ENCODE data around the gene ARID5B.
A peak's percentile ranks its signal among the peaks of the same experiment; 100 is the strongest.

Gene ARID5B

GRCh38 chr10:61900829-61901792, at the start of gene ARID5B:
ARID5B (plus strand) TSS chr10:61901699; CDS start chr10:61901710, 11 bp downstream.
- no peak for DNase-seq (ENCODE audit: low read depth)

- DNase-seq (ENCODE audit: low read depth), result no peak
Observed at GRCh38 chr10:61852261-61852660, 49.2 kb upstream of the ARID5B start.

GRCh38 chr10:61855771-61856170, 45.7 kb upstream of the ARID5B start:
- no peak for DNase-seq (ENCODE audit: low read depth)

- DNase-seq (ENCODE audit: low read depth), result no peak
Observed at GRCh38 chr10:61857746-61858145, 43.8 kb upstream of the ARID5B start.

GRCh38 chr10:61859786-61860185, 41.7 kb upstream of the ARID5B start:
- DNase-seq (ENCODE audit: low read depth), result no peak

- DNase-seq (ENCODE audit: low read depth), result no peak
Observed at GRCh38 chr10:61860964-61861758, 40.3 kb upstream of the ARID5B start.

- no peak for DNase-seq (ENCODE audit: low read depth)
Observed at GRCh38 chr10:61863981-61864380, 37.5 kb upstream of the ARID5B start.

- no peak for DNase-seq (ENCODE audit: low read depth)
Observed at GRCh38 chr10:61866700-61867368, 34.7 kb upstream of the ARID5B start.

GRCh38 chr10:61867374-61867773, 34.1 kb upstream of the ARID5B start:
- peak; percentile 9 for DNase-seq (ENCODE audit: low read depth)

GRCh38 chr10:61867817-61868216, 33.7 kb upstream of the ARID5B start:
- peak; percentile 40 for DNase-seq (ENCODE audit: low read depth)

GRCh38 chr10:61869041-61869675, 32.3 kb upstream of the ARID5B start:
- DNase-seq (ENCODE audit: low read depth), result no peak

GRCh38 chr10:61869774-61870525, 31.5 kb upstream of the ARID5B start:
- no peak for DNase-seq (ENCODE audit: low read depth)

GRCh38 chr10:61870526-61870895, 31.0 kb upstream of the ARID5B start:
- no peak for DNase-seq (ENCODE audit: low read depth)

GRCh38 chr10:61871487-61871886, 30.0 kb upstream of the ARID5B start:
- DNase-seq (ENCODE audit: low read depth), result no peak

GRCh38 chr10:61877887-61878739, 23.4 kb upstream of the ARID5B start:
- DNase-seq (ENCODE audit: low read depth), result no peak

GRCh38 chr10:61878740-61879068, 22.8 kb upstream of the ARID5B start:
- DNase-seq (ENCODE audit: low read depth), result no peak

GRCh38 chr10:61882621-61883370, 18.7 kb upstream of the ARID5B start:
- no peak for DNase-seq (ENCODE audit: low read depth)

- no peak for DNase-seq (ENCODE audit: low read depth)
Observed at GRCh38 chr10:61883371-61884025, 18.0 kb upstream of the ARID5B start.

GRCh38 chr10:61887772-61888171, 13.7 kb upstream of the ARID5B start:
- DNase-seq (ENCODE audit: low read depth), result no peak
